ENCODE measurements around the gene CRTAC1. TPM values are rescaled to one million over a fixed set of nuclear protein-coding genes. Genes with fewer than 3 reads are reported as not detected.

The CRTAC1 gene

DNA sequence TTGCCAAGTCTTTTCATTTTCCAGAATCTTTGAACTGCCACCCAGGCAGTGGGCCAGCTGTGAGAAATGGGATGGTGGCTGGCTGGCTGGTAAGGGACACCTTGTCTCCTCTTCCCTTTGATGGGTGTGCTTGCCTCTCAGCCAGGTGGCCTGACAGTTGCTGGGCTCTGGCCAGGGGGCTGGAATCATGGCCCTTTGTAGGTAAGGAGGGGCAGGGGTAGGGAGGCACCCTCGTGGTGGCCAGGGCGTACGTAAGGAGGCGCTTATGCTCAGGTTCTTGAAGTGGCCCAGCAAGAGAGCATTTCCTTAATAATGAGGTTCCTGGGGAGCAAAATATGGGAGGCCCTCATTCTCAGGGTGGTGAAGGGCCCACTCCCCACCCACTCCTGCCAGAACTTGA is 213.8 kb downstream of the CRTAC1 start:
- Histone ChIP-seq H3K4me1 (ENCODE audit: control insufficient read depth in 2 of 2, insufficient read depth in 1 of 2, low read depth in 1 of 2, low read length in 2 of 2) (peaks cover 0 to 4% of the 10 kb centered on the region in 2 donors), H3K18ac (ENCODE audit: low read length) (peak overlapping the region; percentile 11), H4K91ac (ENCODE audit: low read depth, low read length, poor library complexity) (no peak overlapping the region), H4K8ac (ENCODE audit: low read depth, low read length) (no peak overlapping the region), H3K27ac (replicated peaks; ENCODE audit: low read length) (no peak overlapping the region), H3K27me3 (ENCODE audit: control insufficient read depth in 3 of 3, insufficient read depth in 3 of 3, low read depth in 1 of 3, low read length in 3 of 3) (peaks cover 0 to 57% (median 0%) of the 10 kb centered on the region in 3 experiments), H2BK15ac (ENCODE audit: low read length) (no peak overlapping the region), H3K14ac (ENCODE audit: low read length) (no peak overlapping the region), H2BK120ac (ENCODE audit: low read depth, low read length) (no peak overlapping the region), H2AFZ (ENCODE audit: low read length) (no peak overlapping the region), H2AK5ac (ENCODE audit: low read depth, low read length) (peak overlapping the region; percentile 50), H3K9ac (ENCODE audit: low read depth, low read length, poor library complexity) (no peak overlapping the region), H3K23ac (ENCODE audit: low read depth, low read length, poor library complexity) (no peak overlapping the region), H2BK12ac (ENCODE audit: low read length) (no peak overlapping the region), H3K4me3 (ENCODE audit: low read length in 2 of 2) (no peak overlapping the region), H3K4ac (ENCODE audit: low read length) (no peak overlapping the region), H3K9me3 (replicated peaks in 1 of 2; ENCODE audit: control insufficient read depth in 2 of 2, insufficient read depth in 1 of 2, low read depth in 1 of 2, low read length in 2 of 2) (no peaks in the 10 kb centered on the region), H3K79me1 (ENCODE audit: low read depth, low read length) (no peaks in the 10 kb centered on the region), H2BK5ac (ENCODE audit: low read length) (no peak overlapping the region), H3K4me2 (ENCODE audit: insufficient read depth, low read length, poor library complexity, severe bottlenecking) (no peak overlapping the region), H3K36me3 (replicated peaks in 1 of 2; ENCODE audit: control insufficient read depth in 2 of 2, insufficient read depth in 2 of 2, low read length in 2 of 2) (no peaks in the 10 kb centered on the region)
- WGBS, 2 donors (ENCODE audit: extremely low coverage in 2 of 2, insufficient read length in 2 of 2, insufficient replicate concordance in 1 of 2), result no CpG with 5 or more reads among the region's 4 CpGs
- no peak for DNase-seq (ENCODE audit: low spot score)

Small RNAs within 50 kb of the gene (small RNA-seq; reads per million reads assigned to genes)
- not detected for gene AL355301.1 (ENCODE audit: insufficient read depth)

Data from neuronal stem cell (in vitro differentiated cells).